Sigmoid colon (tissue), 7 donors: ENCODE measurements around the gene EFCAB8. TPM values are rescaled to one million over a fixed set of nuclear protein-coding genes. Genes with fewer than 3 reads are reported as not detected.
A peak's percentile ranks its signal among the peaks of the same experiment; 100 is the strongest.

ENCODE experiments used
- DNase-seq: peaks from one replicate; pipeline ENCODE4 v3.0.0-alpha.2; 2019
- H3K27ac ChIP-seq, 4 donors: fragments of 200-600 bp; sonication (generic); one replicate each; pipeline ENCODE4 v1.5.1; 2016 to 2019; ENCODE audit warnings: mild to moderate bottlenecking in 1 of 4
- H3K27me3 ChIP-seq, 3 donors: fragments of 200-600 bp; sonication (generic); one replicate each; pipeline ENCODE4 v1.5.1; 2019; ENCODE audit warnings: mild to moderate bottlenecking in 1 of 3
- H3K36me3 ChIP-seq, 4 donors: fragments of 200-600 bp; sonication (generic); one replicate each; pipeline ENCODE4 v1.5.1; 2016 to 2019
- H3K4me1 ChIP-seq, 4 donors: fragments of 200-600 bp; sonication (generic); one replicate each; pipeline ENCODE4 v1.5.1; 2017 to 2019
- H3K4me3 ChIP-seq, 4 donors: fragments of 200-600 bp; sonication (generic); one replicate each; pipeline ENCODE4 v1.5.1; 2017 to 2019; ENCODE audit warnings: mild to moderate bottlenecking in 2 of 4, moderate library complexity in 1 of 4
- H3K9me3 ChIP-seq, 4 donors: fragments of 200-600 bp in 3 of 4; sonication (generic) in 3 of 4; one replicate each; pipeline versions ENCODE4 v1.5.1 to v1.6.1; 2013 to 2019
- EP300 ChIP-seq, 4 donors: sonication (generic); formaldehyde crosslinking; IDR thresholded peaks; one replicate each; pipeline ENCODE4 v1.6.1; 2017; ENCODE audit warnings: antibody characterized with exemption in 4 of 4
- POLR2A ChIP-seq, 2 donors: fragments of 450-650 bp; IDR thresholded peaks; one replicate each; pipeline ENCODE4 v1.6.1; 2016; ENCODE audit warnings: antibody characterized with exemption in 2 of 2, mild to moderate bottlenecking in 2 of 2, moderate library complexity in 2 of 2
- POLR2AphosphoS5 ChIP-seq, 4 donors: sonication (generic); formaldehyde crosslinking; IDR thresholded peaks; one replicate each; pipeline ENCODE4 v1.6.1; 2017; ENCODE audit warnings: antibody characterized with exemption in 4 of 4
- WGBS, 2 donors: extraction: QIAGEN DNeasy Blood & Tissue Kit; methylation state at CpG; one replicate each; pipeline ENCODE4 v1.1.7; 2013; 5-methylcytosine and 5-hydroxymethylcytosine counted together
- intact Hi-C: fragments of 100-400 bp; cut with DNase I; formaldehyde crosslinking; loops from one replicate; pipeline ENCODE4 v1.15.1; 2023
- polyA plus RNA-seq, 3 donors: library from polyadenylated mRNA; stranded (reverse); fragments of 200-250 nt; gene quantifications; one replicate each; pipeline ENCODE4 v1.2.3, GENCODE V29; 2013
- total RNA-seq, 4 donors: library from RNA; depleted of rRNA; stranded (reverse); fragments of >200 nt; gene quantifications; one replicate each; pipeline ENCODE4 v1.1.0, GENCODE V29; 2016
- TF ChIP-seq, protein P1 (sequence below), 4 experiments: fragments of 450-650 bp in 3 of 4; fragments of 200-600 bp in 1 of 4; IDR thresholded peaks; one replicate each; pipeline ENCODE4 v1.5.1; 2016 to 2019; ENCODE audit warnings: antibody characterized with exemption in 4 of 4, mild to moderate bottlenecking in 3 of 4, moderate library complexity in 2 of 4
- donor health status: healthy with polysubstance abuse.
- donor health status: Bipolar disorder and iron deficiency.
- donor health status: healthy.

Gene EFCAB8
- total and polyA plus RNA-seq, 7 donors = 0.06 to 0.83 (median 0.60) TPM; not detected in 3

DNA sequence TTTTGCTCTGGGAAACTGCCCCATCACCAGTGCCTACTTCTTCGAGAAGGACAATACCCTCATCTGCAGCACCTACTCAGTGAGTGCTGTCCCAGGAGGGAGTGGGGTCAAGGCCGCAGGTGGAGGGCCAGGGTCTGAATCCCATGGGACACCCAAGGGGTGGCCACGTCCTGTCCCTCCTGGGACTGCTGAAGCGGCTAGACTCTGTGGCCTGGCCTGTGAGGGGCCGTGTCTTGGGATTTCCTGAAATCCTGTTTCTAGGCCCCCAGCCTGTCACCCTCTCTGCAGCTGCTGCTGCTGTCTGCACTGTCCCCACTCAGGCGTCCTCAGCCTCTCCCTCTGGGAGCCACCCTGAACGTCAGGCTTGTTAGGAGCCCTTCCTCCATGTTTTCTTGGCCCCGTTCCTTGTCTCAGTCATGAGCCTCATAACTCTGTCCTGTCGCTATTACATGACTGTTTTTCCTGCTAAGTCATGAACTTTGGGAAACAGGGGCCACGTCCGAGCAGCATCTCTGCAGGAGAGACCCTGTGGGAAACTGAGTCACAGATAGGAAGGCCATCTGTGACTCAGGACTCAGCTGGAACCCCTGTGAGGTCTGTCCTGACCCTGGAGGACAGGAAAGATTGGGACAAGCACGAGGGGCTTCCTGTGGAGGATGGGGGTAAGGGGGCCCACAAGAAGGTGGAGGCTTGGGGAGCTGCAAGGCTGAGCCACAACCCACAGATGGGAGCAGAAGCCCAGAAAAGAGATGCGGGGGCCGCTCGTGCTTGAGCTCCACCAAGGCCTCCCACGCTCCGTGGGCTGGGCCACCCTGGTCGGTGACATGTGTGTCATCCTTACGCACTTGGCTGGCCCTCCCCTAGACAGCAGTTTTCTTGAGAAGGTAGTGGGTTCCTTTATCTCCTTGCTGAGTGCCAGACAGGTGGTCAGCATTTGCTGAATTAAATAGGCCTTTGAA, 49.9 kb downstream of the EFCAB8 start:
- no peak overlapping the region for H3K27ac ChIP-seq
- 76 to 78% methylated on average over 19 of the region's 19 CpGs for WGBS, 2 donors

GRCh38 chr20:32909451-32909850, 50.7 kb downstream of the EFCAB8 start:
- no peaks in the 10 kb centered on the region for H3K27me3 ChIP-seq
- no peaks in the 10 kb centered on the region for H3K4me1 ChIP-seq
- TF ChIP-seq POLR2AphosphoS5 (IDR thresholded peaks at IDR 0.05) (no peak), POLR2A (IDR thresholded peaks at IDR 0.05) (no peak)
- H3K9me3 ChIP-seq = no peaks in the 10 kb centered on the region
- no peak overlapping the region for H3K4me3 ChIP-seq
- no peaks in the 10 kb centered on the region for H3K36me3 ChIP-seq
- WGBS, 2 donors = 81 to 86% methylated on average over 9 of the region's 9 CpGs
- intact Hi-C loops = loop anchor here (10.0 kb wide), 1 partner anchor 185 kb away; no protein-coding TSS in a partner anchor
- DNase-seq = no peak
- H3K27ac ChIP-seq = no peak overlapping the region

More for the DNA sequence above, 49.9 kb downstream of the EFCAB8 start:
- H3K9me3 ChIP-seq = no peaks in the 10 kb centered on the region
- intact Hi-C loops = loop anchor here (10.0 kb wide), 1 partner anchor 186 kb away; no protein-coding TSS in a partner anchor
- no peaks in the 10 kb centered on the region for H3K36me3 ChIP-seq
- no peak overlapping the region for H3K4me3 ChIP-seq
- no peaks in the 10 kb centered on the region for H3K4me1 ChIP-seq
- TF ChIP-seq POLR2AphosphoS5 (IDR thresholded peaks at IDR 0.05) = no peak
- no peak for TF ChIP-seq POLR2A (IDR thresholded peaks at IDR 0.05)
- TF ChIP-seq, protein P1, sequence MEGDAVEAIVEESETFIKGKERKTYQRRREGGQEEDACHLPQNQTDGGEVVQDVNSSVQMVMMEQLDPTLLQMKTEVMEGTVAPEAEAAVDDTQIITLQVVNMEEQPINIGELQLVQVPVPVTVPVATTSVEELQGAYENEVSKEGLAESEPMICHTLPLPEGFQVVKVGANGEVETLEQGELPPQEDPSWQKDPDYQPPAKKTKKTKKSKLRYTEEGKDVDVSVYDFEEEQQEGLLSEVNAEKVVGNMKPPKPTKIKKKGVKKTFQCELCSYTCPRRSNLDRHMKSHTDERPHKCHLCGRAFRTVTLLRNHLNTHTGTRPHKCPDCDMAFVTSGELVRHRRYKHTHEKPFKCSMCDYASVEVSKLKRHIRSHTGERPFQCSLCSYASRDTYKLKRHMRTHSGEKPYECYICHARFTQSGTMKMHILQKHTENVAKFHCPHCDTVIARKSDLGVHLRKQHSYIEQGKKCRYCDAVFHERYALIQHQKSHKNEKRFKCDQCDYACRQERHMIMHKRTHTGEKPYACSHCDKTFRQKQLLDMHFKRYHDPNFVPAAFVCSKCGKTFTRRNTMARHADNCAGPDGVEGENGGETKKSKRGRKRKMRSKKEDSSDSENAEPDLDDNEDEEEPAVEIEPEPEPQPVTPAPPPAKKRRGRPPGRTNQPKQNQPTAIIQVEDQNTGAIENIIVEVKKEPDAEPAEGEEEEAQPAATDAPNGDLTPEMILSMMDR (IDR thresholded peaks at IDR 0.05) = no peak
- no peak for TF ChIP-seq EP300 (IDR thresholded peaks at IDR 0.05)
- no peak for DNase-seq
- no peaks in the 10 kb centered on the region for H3K27me3 ChIP-seq

- TF ChIP-seq, protein P1 (IDR thresholded peaks at IDR 0.05) = no peak
- TF ChIP-seq EP300 (IDR thresholded peaks at IDR 0.05) (no peak), POLR2AphosphoS5 (IDR thresholded peaks at IDR 0.05) (no peak), POLR2A (IDR thresholded peaks at IDR 0.05) (no peak)
- intact Hi-C loops = loop anchor here (10.0 kb wide), 1 partner anchor 185 kb away; no protein-coding TSS in a partner anchor
Observed at GRCh38 chr20:32909896-32910571, 51.3 kb downstream of the EFCAB8 start.

GRCh38 chr20:32911355-32911754, 52.6 kb downstream of the EFCAB8 start:
- Histone ChIP-seq H3K27me3 (no peaks in the 10 kb centered on the region), H3K27ac (no peak overlapping the region), H3K9me3 (peaks cover 0 to 7% (median 4%) of the 10 kb centered on the region in 4 donors), H3K4me3 (no peak overlapping the region), H3K36me3 (no peaks in the 10 kb centered on the region), H3K4me1 (no peaks in the 10 kb centered on the region)
- DNase-seq = peak; percentile 19
- 73 to 77% methylated on average over 13 of the region's 13 CpGs for whole genome bisulfite sequencing, 2 donors
- intact Hi-C loops = no loop called here
- TF ChIP-seq, protein P1 (IDR thresholded peaks at IDR 0.05) = no peak
- no peak for TF ChIP-seq POLR2AphosphoS5 (IDR thresholded peaks at IDR 0.05)
- no peak for TF ChIP-seq EP300 (IDR thresholded peaks at IDR 0.05)
- TF ChIP-seq POLR2A (IDR thresholded peaks at IDR 0.05) = no peak

More at GRCh38 chr20:32909896-32910571, 51.3 kb downstream of the EFCAB8 start:
- WGBS, 2 donors = 82 to 93% methylated on average over 14 of the region's 14 CpGs
- Histone ChIP-seq H3K4me1 (no peaks in the 10 kb centered on the region), H3K4me3 (no peak overlapping the region), H3K27ac (no peak overlapping the region), H3K27me3 (no peaks in the 10 kb centered on the region), H3K36me3 (no peaks in the 10 kb centered on the region), H3K9me3 (no peaks in the 10 kb centered on the region)
- DNase-seq = peak; percentile 29

- no peak for DNase-seq
- peaks cover 0 to 7% (median 5%) of the 10 kb centered on the region in 4 donors for H3K9me3 ChIP-seq
- H3K36me3 ChIP-seq = no peaks in the 10 kb centered on the region
- intact Hi-C loops = no loop called here
- no peak overlapping the region for H3K27ac ChIP-seq
- no peaks in the 10 kb centered on the region for H3K4me1 ChIP-seq
- TF ChIP-seq POLR2A (IDR thresholded peaks at IDR 0.05) = no peak
- no peak for TF ChIP-seq POLR2AphosphoS5 (IDR thresholded peaks at IDR 0.05)
- TF ChIP-seq EP300 (IDR thresholded peaks at IDR 0.05) = no peak
- TF ChIP-seq, protein P1 (IDR thresholded peaks at IDR 0.05) = no peak
- no peaks in the 10 kb centered on the region for H3K27me3 ChIP-seq
- WGBS, 2 donors = 88 to 90% methylated on average over 1 of the region's 1 CpG
- no peak overlapping the region for H3K4me3 ChIP-seq
Observed at GRCh38 chr20:32912688-32913087, 54.0 kb downstream of the EFCAB8 start.
